ENCODE results near the gene MAPK8. TPM values are rescaled to one million over a fixed set of nuclear protein-coding genes. Genes with fewer than 3 reads are reported as not detected.

Gene MAPK8
- total RNA-seq, 1 experiment from 2014 or later = 111 TPM

- no peaks in the 10 kb centered on the region for H3K27me3 ChIP-seq (replicated peaks)
- H3K4me3 ChIP-seq = no peak overlapping the region
- DNase-seq (ENCODE audit: low read depth in 1 of 2, low spot score in 2 of 2) = peak in 1 of 2 experiments; percentile 30
- no peaks in the 10 kb centered on the region for H3K36me3 ChIP-seq
- no peaks in the 10 kb centered on the region for H3K4me1 ChIP-seq (replicated peaks)
- no peaks in the 10 kb centered on the region for H3K9me3 ChIP-seq (replicated peaks)
- H3K27ac ChIP-seq = no peak overlapping the region
These were observed 161.2 kb downstream of the MAPK8 start for GRCh38 chr10:48467669-48468068.

DNA sequence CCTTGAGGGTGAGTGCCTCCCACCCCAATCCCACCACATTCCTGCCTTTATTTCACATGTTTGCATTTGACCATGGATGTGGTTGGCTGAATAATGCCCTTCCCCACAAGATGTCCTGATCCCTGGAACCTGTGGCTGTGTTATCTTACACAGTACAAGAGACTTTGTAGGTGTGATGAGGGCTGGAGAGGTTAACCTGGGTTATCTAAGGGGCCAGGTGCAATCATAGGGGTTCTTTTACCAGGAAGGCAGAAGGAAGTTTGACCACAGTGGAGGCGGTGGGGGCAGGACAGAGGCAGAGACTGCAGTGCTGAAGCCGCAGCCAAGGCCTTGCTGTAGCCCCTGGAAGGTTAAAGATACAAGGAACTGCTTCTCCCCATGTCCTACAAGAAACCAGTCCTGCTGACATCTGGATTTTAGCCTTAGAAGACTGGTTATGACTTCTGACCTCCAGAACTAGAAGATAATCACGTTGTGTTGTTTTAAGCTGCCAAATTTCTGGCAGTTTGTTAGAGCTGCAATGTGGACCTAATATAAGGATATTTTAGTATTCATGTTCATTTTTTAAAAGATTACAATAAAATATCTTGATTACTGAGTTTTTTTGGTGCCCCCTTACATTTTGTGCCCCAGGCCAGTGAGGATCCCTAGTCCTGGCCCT is 161.8 kb downstream of the MAPK8 start:
- Histone ChIP-seq H3K4me1 (replicated peaks) (no peaks in the 10 kb centered on the region), H3K4me3 (no peak overlapping the region), H3K27ac (no peak overlapping the region)

DNA sequence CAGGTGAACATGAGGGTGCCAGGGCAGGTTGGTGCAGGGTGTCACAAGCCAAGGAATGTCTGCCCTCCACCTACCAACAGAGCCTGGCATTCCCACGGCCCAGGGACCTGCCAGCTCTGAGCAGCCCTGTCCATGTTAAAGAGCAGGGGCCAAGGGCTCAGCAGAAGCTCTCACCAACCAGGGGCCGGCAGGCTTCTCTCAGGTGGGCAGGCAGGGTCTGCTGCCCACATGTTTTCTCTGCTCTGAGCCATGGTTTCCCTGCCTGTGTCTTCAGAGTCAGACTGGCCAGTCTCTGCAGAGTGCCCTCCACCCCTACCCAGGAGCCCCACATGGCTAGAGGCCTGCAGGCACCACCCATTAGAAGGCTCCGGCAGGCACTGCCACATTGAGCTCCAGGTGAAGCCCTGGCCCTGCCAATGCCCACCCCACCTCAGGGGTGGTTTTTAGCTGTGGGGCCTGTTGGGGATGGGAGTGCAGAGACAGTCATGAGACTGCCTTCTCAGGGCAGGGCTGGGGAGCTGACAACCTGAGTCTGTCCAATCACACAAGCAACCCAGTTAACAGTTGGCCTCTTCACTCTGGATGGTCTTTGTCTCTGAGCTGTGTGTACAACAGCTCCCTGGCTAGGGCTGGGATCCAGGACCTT is 162.5 kb downstream of the MAPK8 start:
- H3K4me3 ChIP-seq = no peak overlapping the region
- no peaks in the 10 kb centered on the region for H3K9me3 ChIP-seq (replicated peaks)
- H3K27ac ChIP-seq = no peak overlapping the region
- no peaks in the 10 kb centered on the region for H3K4me1 ChIP-seq (replicated peaks)
- H3K27me3 ChIP-seq (replicated peaks) = no peaks in the 10 kb centered on the region
- DNase-seq (ENCODE audit: low read depth in 1 of 2, low spot score in 2 of 2) = peak in 1 of 2 experiments; percentile 28
- no peaks in the 10 kb centered on the region for H3K36me3 ChIP-seq

More for the DNA sequence above, 161.8 kb downstream of the MAPK8 start:
- H3K9me3 ChIP-seq (replicated peaks) = no peaks in the 10 kb centered on the region
- H3K36me3 ChIP-seq = no peaks in the 10 kb centered on the region
- DNase-seq (ENCODE audit: low read depth in 1 of 2, low spot score in 2 of 2) = peak in 1 of 2 experiments; percentile 23
- H3K27me3 ChIP-seq (replicated peaks) = no peaks in the 10 kb centered on the region

- no peak overlapping the region for H3K4me3 ChIP-seq
- H3K27me3 ChIP-seq (replicated peaks) = no peaks in the 10 kb centered on the region
- H3K4me1 ChIP-seq (replicated peaks) = no peaks in the 10 kb centered on the region
- H3K9me3 ChIP-seq (replicated peaks) = no peaks in the 10 kb centered on the region
- no peak overlapping the region for H3K27ac ChIP-seq
- H3K36me3 ChIP-seq = no peaks in the 10 kb centered on the region
- DNase-seq (ENCODE audit: low read depth in 1 of 2, low spot score in 2 of 2) = peak in 1 of 2 experiments; percentile 28
These were observed 163.1 kb downstream of the MAPK8 start for GRCh38 chr10:48469516-48470020.

DNA sequence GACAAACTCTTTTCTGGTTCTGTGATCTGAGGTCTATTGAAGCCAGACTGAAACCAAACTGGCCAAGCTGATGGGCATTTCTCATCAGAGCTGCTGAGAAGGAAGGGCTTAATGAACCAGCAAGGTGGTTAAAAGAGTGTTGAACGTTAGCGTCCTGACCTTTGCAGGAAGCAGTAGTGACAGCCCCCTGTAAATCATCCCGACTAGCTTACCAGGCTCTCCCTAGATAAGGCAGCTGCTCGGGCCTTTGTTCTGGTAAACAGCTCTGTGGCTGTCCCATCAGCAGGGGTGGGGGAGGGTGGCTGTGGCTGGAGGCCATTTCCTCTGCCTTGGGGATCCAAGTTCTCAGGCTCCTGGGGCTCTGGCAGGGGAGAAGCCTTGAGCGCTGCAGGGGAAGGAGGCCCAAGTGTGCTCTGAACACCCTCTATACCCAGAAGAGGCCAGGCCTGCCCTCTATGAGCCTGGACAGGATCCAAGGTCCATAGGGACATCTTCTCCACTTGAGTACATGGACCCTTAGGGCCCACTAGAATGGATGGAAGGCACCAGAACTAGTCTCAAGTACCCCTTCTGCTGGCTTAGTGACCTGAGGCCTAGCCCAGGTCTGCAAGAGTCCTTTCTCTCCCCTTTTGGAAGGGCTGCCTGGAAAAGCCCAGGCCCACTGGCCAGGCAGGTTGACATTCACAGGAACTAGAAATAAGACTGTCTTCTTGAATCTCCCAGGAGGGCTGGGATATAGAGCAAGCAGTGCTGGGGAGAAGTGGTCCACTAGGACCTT is 163.8 kb downstream of the MAPK8 start:
- DNase-seq (ENCODE audit: low read depth in 1 of 2, low spot score in 2 of 2) = peak in 1 of 2 experiments; percentile 39
- Histone ChIP-seq H3K27me3 (replicated peaks) (no peaks in the 10 kb centered on the region), H3K27ac (no peak overlapping the region)

DNA sequence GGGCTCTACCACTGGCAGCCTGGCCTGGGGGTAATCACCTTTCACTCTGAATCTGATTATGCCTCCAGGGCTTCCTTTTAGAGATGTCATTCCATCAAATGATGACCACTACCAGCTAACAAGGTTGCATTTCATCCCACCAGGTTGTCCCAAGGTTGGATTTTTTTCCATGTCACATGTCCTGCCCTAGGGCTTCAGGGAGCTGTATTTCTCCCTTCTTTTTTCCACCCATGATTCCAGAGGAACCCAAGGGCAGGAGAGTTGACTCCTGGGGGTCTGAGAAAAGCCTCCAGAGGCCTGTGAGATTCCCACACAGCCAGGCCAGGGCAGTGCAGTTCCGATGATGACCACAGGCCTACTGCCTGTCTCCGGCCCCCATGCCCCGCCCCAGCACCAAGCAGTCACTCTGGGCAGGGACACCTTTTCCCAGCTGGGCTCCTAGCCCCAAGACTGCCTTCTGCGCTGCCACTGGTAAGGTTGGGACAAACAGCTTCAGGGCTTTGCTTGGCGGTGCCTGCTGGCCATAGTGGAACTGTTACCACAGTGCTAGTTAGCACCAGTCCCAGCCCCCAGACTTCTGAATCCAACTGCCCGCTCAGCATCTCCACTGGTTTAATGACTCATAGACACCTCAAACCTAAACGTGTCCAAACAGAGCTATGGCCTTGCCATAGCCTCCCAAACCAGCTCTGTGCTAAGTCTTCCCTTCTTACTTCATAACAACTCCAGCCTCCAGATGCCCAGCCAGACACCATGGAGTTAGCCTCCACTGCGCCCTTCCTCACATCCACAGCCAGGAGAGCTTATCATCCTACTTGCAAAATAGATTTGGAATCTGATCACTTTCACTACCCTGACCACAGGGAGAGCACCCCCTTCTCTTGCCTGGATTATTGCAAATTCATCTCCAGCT is 164.7 kb downstream of the MAPK8 start:
- Histone ChIP-seq H3K4me1 (replicated peaks) (no peaks in the 10 kb centered on the region), H3K9me3 (replicated peaks) (no peaks in the 10 kb centered on the region), H3K27ac (no peak overlapping the region), H3K4me3 (no peak overlapping the region), H3K27me3 (replicated peaks) (no peaks in the 10 kb centered on the region), H3K36me3 (no peaks in the 10 kb centered on the region)
- DNase-seq (ENCODE audit: low read depth in 1 of 2, low spot score in 2 of 2) = peak in 1 of 2 experiments; percentile 41

More for the DNA sequence above, 163.8 kb downstream of the MAPK8 start:
- Histone ChIP-seq H3K4me1 (replicated peaks) (no peaks in the 10 kb centered on the region), H3K4me3 (no peak overlapping the region), H3K9me3 (replicated peaks) (no peaks in the 10 kb centered on the region), H3K36me3 (no peaks in the 10 kb centered on the region)

- DNase-seq (ENCODE audit: low read depth in 1 of 2, low spot score in 2 of 2) = no peak
- Histone ChIP-seq H3K4me1 (replicated peaks) (no peaks in the 10 kb centered on the region), H3K27me3 (replicated peaks) (no peaks in the 10 kb centered on the region)
These were observed 166.1 kb downstream of the MAPK8 start for GRCh38 chr10:48472501-48473069.

DNA sequence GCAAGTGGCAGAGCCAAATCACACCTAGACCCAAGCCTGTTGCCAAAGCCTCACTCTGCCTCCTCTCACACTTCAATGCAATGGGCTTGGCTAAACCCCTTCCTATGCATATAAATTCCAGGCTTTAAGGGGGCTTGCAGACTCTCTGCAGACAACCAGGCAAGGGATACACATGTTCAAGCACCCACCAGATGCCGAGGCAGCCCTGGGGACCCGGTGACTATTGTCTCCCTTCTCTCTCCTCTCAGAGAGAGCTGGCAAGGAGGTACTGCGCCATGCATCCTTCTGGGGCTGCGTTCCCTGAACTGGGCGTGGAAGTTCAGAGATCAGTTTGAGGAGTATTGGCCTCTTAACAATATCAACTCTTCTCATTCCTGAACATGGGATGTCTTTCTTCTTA is 167.2 kb downstream of the MAPK8 start:
- no peak overlapping the region for H3K27ac ChIP-seq
- H3K36me3 ChIP-seq = no peaks in the 10 kb centered on the region
- no peaks in the 10 kb centered on the region for H3K4me1 ChIP-seq (replicated peaks)
- peak in 1 of 2 experiments; percentile 37 for DNase-seq (ENCODE audit: low read depth in 1 of 2, low spot score in 2 of 2)
- H3K4me3 ChIP-seq = no peak overlapping the region
- H3K27me3 ChIP-seq (replicated peaks) = no peaks in the 10 kb centered on the region
- no peaks in the 10 kb centered on the region for H3K9me3 ChIP-seq (replicated peaks)

More at GRCh38 chr10:48472501-48473069, 166.1 kb downstream of the MAPK8 start:
- H3K27ac ChIP-seq = no peak overlapping the region
- H3K9me3 ChIP-seq (replicated peaks) = no peaks in the 10 kb centered on the region
- no peaks in the 10 kb centered on the region for H3K36me3 ChIP-seq
- no peak overlapping the region for H3K4me3 ChIP-seq

DNA sequence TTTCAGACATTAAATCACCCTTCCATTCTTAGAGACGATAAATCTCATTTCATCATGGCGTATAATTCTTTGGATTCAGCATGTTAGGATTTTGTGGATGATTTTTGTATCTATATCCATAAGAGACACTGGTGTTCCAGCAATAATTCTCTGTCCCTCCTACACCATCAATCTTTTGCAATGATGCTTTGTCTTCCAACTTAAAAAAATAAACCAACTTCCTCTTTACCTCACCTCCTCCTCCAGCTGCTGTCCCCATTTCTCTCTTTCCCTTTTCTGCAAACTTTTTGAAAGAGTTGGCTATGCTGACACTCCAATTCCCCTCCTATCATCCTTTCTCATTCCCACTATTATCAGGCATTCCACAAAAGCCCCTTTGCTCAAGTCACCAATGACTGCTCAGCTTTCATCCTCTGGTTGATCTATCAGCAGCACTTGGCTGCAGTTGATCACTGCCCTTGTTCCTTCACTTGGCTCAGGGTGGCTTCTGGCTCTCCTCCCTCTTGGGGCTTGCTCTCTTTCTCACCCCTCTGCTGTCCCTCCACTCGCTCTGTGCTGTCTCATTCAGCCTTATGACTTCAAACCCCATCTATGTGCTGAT is 168.4 kb downstream of the MAPK8 start:
- no peak overlapping the region for H3K27ac ChIP-seq
- DNase-seq (ENCODE audit: low read depth in 1 of 2, low spot score in 2 of 2) = peak in 1 of 2 experiments; percentile 23
- H3K27me3 ChIP-seq (replicated peaks) = no peaks in the 10 kb centered on the region
- no peaks in the 10 kb centered on the region for H3K36me3 ChIP-seq
- no peaks in the 10 kb centered on the region for H3K4me1 ChIP-seq (replicated peaks)
- H3K9me3 ChIP-seq (replicated peaks) = no peaks in the 10 kb centered on the region
- no peak overlapping the region for H3K4me3 ChIP-seq

GRCh38 chr10:48475943-48476278 is 169.4 kb downstream of the MAPK8 start:
- H3K27ac ChIP-seq = no peak overlapping the region

DNA sequence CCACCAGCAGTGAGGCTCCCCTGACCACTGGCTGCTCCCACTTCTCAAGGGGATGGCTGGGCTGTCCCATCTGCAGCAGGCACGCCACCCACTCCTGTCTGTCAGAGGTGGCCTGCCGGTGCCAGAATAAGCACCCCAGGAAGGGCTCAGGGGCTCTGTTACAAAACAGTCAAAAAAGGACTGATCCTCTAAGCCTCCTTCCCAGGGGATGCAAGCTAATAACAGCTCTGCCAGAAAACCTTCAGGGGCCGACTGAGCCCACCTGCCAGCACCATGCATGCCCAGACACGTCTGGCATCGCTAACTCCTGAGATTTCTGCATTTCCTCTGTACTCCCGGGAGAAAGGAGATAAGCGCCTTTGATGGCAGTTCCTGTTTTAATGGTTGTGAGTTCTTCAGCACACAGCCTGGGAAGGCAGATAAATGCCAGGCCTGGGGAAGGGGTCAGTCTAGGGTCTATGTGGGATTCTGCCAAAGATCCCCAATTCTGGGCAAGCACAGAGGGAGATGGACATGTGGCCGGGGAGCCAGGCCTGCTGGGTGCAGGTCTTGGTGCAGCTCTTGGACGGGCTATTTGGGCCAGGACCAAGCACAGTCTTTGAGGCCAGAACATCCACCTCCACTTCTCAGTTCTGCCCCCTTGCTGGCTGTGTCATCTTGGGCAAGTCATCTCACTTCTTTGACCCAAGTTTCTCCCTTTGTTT is 170.0 kb downstream of the MAPK8 start:
- no peaks in the 10 kb centered on the region for H3K4me1 ChIP-seq (replicated peaks)
- peak in 1 of 2 experiments; percentile 18 for DNase-seq (ENCODE audit: low read depth in 1 of 2, low spot score in 2 of 2)
- no peak overlapping the region for H3K27ac ChIP-seq
- H3K36me3 ChIP-seq = no peaks in the 10 kb centered on the region
- no peaks in the 10 kb centered on the region for H3K9me3 ChIP-seq (replicated peaks)
- no peaks in the 10 kb centered on the region for H3K27me3 ChIP-seq (replicated peaks)
- H3K4me3 ChIP-seq = no peak overlapping the region

More at GRCh38 chr10:48475943-48476278, 169.4 kb downstream of the MAPK8 start:
- Histone ChIP-seq H3K9me3 (replicated peaks) (no peaks in the 10 kb centered on the region), H3K4me1 (replicated peaks) (no peaks in the 10 kb centered on the region), H3K36me3 (no peaks in the 10 kb centered on the region), H3K27me3 (replicated peaks) (no peaks in the 10 kb centered on the region), H3K4me3 (no peak overlapping the region)
- peak in 1 of 2 experiments; percentile 18 for DNase-seq (ENCODE audit: low read depth in 1 of 2, low spot score in 2 of 2)

GRCh38 chr10:48477141-48477540 is 170.7 kb downstream of the MAPK8 start:
- Histone ChIP-seq H3K9me3 (replicated peaks) (no peaks in the 10 kb centered on the region), H3K4me1 (replicated peaks) (no peaks in the 10 kb centered on the region), H3K4me3 (no peak overlapping the region), H3K27me3 (replicated peaks) (no peaks in the 10 kb centered on the region), H3K36me3 (no peaks in the 10 kb centered on the region), H3K27ac (no peak overlapping the region)
- no peak for DNase-seq (ENCODE audit: low read depth in 1 of 2, low spot score in 2 of 2)
